Activated T-helper 9 cell treated with anti-CD3 and anti-CD28 coated beads, Interleukin-2, amount 50 U/mL, for 16 hours (primary cell): ENCODE data around the gene STK31.
"Not testable (repeated sequence)": the region's sequence is repeated elsewhere in the genome, so short reads cannot be mapped to it uniquely, and the experiment has no call there.

ENCODE experiments used
- DNase-seq: peaks from one replicate; pipeline ENCODE4 v3.0.0-alpha.2; 2020; ENCODE audit warnings: low read depth

Gene STK31

GRCh38 chr7:23808421-23808820, 98.4 kb downstream of the STK31 start:
- no peak for DNase-seq

DNA sequence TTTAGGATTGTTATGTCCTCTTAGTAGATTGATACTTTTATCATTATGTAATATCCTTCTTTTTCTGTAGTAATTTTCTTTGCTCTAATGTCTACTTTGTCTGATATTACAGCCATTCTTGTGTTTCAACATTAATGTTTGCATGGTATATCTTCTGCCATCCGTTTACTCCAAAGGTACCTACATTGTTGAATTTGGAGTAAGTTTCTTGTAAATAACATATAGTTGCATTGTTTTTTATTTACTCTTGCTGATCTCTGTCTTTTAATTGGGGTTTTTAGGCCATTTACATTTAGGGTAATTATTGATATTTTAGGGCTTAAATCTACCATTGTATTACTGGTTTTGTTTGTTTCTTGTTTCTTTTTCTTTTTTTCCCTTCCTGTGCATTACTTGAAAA, 100.1 kb downstream of the STK31 start:
- DNase-seq: no peak

- DNase-seq: no peak
These were observed 101.5 kb downstream of the STK31 start for GRCh38 chr7:23811540-23811939.

- DNase-seq: not testable (repeated sequence)
These were observed 118.1 kb downstream of the STK31 start for GRCh38 chr7:23828125-23828524.

GRCh38 chr7:23832733-23833132, 122.7 kb downstream of the STK31 start:
- DNase-seq: not testable (repeated sequence)

GRCh38 chr7:23833405-23833804, 123.4 kb downstream of the STK31 start:
- DNase-seq: no peak

DNA sequence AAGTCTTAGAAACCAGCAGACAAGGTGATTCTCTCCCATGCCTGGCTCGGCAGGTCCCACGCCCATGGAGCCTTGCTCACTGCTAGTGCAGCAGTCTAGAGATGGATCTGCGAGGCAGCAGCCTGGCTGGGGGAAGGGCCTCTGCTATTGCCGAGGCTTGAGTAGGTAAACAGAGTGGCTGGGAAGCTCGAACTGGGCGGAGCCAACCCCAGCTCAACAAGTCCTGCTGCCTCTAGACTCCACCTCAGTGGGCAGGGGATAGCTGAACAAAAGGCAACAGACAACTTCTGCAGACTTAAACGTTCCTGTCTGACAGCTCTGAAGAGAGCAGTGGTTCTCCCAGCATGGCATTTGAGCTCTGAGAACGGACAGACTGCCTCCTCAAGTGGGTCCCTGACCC, 134.8 kb downstream of the STK31 start:
- DNase-seq: not testable (repeated sequence)

- no peak for DNase-seq
These were observed 142.1 kb downstream of the STK31 start for GRCh38 chr7:23852135-23852534.

- DNase-seq: no peak
These were observed 143.0 kb downstream of the STK31 start for GRCh38 chr7:23852988-23853387.

DNA sequence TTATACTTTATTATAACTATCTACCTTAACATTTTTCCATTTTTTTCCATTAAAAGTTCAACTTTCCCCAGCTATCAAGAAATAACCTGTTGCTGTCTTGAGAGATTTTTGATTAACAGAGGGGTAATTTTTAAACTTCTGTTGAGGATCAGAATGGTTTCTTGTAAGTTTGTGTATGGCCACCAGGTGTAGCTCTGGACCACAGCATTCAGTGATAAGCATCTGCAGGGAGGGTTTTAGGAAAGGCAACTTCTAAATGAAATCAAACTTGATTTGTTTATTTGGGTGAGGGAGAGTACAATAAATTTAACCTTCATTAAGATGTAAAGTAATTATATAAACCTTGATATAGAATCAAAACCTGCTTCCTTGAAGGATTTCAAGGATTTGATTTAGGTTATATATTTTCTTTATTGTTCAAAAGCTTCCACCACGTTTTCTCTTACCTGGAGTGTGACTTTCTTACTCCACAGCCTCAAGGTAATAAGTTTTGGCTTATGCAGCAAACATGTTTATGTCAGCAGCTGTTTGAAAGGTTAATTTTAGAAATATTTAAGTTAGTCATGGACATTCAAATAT, 153.3 kb downstream of the STK31 start:
- no peak for DNase-seq

DNA sequence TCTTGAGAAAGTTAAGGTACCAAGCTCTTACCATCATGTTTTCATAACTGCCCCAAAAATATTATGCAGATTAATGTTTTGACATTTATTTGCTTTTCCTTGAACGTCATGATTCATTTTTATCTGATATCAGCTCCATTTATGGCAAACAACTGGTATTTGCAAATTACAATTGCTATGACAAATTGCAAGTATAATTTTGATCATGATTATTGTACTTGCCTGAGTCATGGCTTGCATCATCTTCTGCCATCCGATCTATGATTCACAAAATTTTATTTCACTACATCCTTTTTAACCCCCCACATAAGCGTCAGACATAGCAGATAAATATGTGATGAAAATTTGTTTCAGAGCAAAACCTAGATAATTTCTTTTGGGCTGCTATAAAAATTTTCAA, 155.0 kb downstream of the STK31 start:
- no peak for DNase-seq

DNA sequence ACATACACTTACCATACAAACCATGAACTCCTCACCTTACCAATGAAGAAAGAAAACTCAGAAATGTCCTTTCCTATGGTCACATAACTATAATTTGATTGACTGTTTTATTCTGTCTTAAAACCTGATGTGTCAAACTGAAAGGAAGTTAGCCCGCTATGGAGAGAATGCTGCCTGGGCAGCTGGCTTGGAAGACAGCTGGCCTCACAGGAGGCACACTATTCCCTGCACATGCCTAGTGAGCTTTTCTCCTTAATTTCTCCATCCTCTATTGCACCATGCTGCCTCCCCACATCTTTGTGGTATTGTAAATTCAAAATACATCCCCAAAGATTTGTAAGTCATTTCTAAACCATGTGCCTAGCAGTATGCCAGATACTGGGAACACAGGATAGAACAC, 163.3 kb downstream of the STK31 start:
- DNase-seq: no peak

GRCh38 chr7:23876526-23876925, 166.5 kb downstream of the STK31 start:
- not testable (repeated sequence) for DNase-seq
